IMR-90 (cell line): ENCODE data around the gene SLC37A4. TPM values are rescaled to one million over a fixed set of nuclear protein-coding genes. Genes with fewer than 3 reads are reported as not detected.

Source experiments
- ATAC-seq: fragments of 200-7000 bp; cut with Tn5 transposase; 2 replicates; pipeline ENCODE4 v1.9.1; 2020; ENCODE audit warnings: low read depth, mild to moderate bottlenecking, moderate library complexity
- BruUV-seq: library from RNA; stranded (reverse); fragments of 400-500 nt; replicated peaks from 2 replicates; lab custom pipeline; 2021; lab: Mats Ljungman, UMichigan
- CTCF ChIA-PET: fragments of 300-600 bp; formaldehyde crosslinking; extraction: SDS; loops from one replicate; lab custom pipeline; 2021; ENCODE audit warnings: antibody characterized with exemption; lab: Yijun Ruan, JAX
- POLR2A ChIA-PET: fragments of 300-600 bp; sonication (Branson Sonifier 250); formaldehyde crosslinking; loops from one replicate; lab custom pipeline; 2022; ENCODE audit warnings: antibody characterized with exemption; ENCODE audit not compliant: unreplicated experiment; lab: Charles Lee
- DNase-seq: peaks from one replicate; pipeline ENCODE4 v3.0.0; 2013
- H2AFZ ChIP-seq: replicated peaks from 2 replicates; pipeline ENCODE3; 2013; ENCODE audit warnings: low read length, mild to moderate bottlenecking; ENCODE audit not compliant: poor library complexity
- H2AK5ac ChIP-seq: 2 replicates; pipeline ENCODE4 v1.6.1; 2013; ENCODE audit warnings: low read depth, low read length, inconsistent platforms
- H2AK9ac ChIP-seq: replicated peaks from 2 replicates; pipeline ENCODE3; 2013; ENCODE audit warnings: mild to moderate bottlenecking, low read depth, low read length, moderate library complexity; ENCODE audit not compliant: poor library complexity
- H2BK120ac ChIP-seq: 2 replicates; pipeline ENCODE4 v1.6.1; 2013; ENCODE audit warnings: low read depth, low read length, inconsistent platforms
- H2BK15ac ChIP-seq: 3 replicates; pipeline ENCODE4 v1.6.1; 2013; ENCODE audit warnings: low read depth, low read length, inconsistent platforms
- H2BK20ac ChIP-seq: 2 replicates; pipeline ENCODE4 v1.6.1; 2013; ENCODE audit warnings: low read depth, mild to moderate bottlenecking, inconsistent platforms, low read length, moderate library complexity
- H2BK5ac ChIP-seq: 2 replicates; pipeline ENCODE4 v1.6.1; 2013; ENCODE audit warnings: mild to moderate bottlenecking, low read depth, low read length, inconsistent platforms; ENCODE audit not compliant: poor library complexity, severe bottlenecking
- H3K14ac ChIP-seq: replicated peaks from 2 replicates; pipeline ENCODE4 v1.6.1; 2013; ENCODE audit warnings: low read depth, low read length, inconsistent platforms
- H3K18ac ChIP-seq: 2 replicates; pipeline ENCODE4 v1.6.1; 2013; ENCODE audit warnings: low read depth, low read length, control low read depth
- H3K23ac ChIP-seq: 2 replicates; pipeline ENCODE4 v1.6.1; 2013; ENCODE audit warnings: low read depth, low read length, inconsistent platforms
- H3K27ac ChIP-seq: 2 replicates; pipeline ENCODE4 v1.5.1; 2013; ENCODE audit warnings: mild to moderate bottlenecking, control low read depth, low read length; ENCODE audit not compliant: insufficient read depth
- H3K27me3 ChIP-seq: 2 replicates; pipeline ENCODE4 v1.6.1; 2013; ENCODE audit warnings: low read length; ENCODE audit not compliant: control insufficient read depth, insufficient read depth
- H3K36me3 ChIP-seq: 2 replicates; pipeline ENCODE4 v1.6.1; 2013; ENCODE audit warnings: low read length, mixed read lengths; ENCODE audit not compliant: control insufficient read depth, insufficient read depth
- H3K4ac ChIP-seq: 2 replicates; pipeline ENCODE4 v1.6.1; 2013; ENCODE audit warnings: low read depth, low read length, inconsistent platforms
- H3K4me1 ChIP-seq: 2 replicates; pipeline ENCODE4 v1.6.1; 2013; ENCODE audit warnings: low read length, mixed read lengths; ENCODE audit not compliant: control insufficient read depth, insufficient read depth
- H3K4me2 ChIP-seq: 2 replicates; pipeline ENCODE4 v1.6.1; 2013; ENCODE audit warnings: low read depth, mild to moderate bottlenecking, control low read depth, low read length, moderate library complexity
- H3K4me3 ChIP-seq: 2 replicates; pipeline ENCODE4 v1.5.1; 2013; ENCODE audit warnings: low read depth, mild to moderate bottlenecking, control low read depth, low read length, moderate library complexity; ENCODE audit not compliant: insufficient read depth
- H3K56ac ChIP-seq: 2 replicates; pipeline ENCODE4 v1.6.1; 2013; ENCODE audit warnings: low read length, inconsistent platforms; ENCODE audit not compliant: insufficient read depth; ENCODE audit errors: extremely low read depth
- H3K79me1 ChIP-seq, 2 experiments: 2 replicates each; pipeline ENCODE4 v1.6.1; 2013; ENCODE audit warnings: low read length in 2 of 2, inconsistent platforms in 1 of 2, low read depth in 1 of 2
- H3K9ac ChIP-seq: 2 replicates; pipeline ENCODE4 v1.6.1; 2013; ENCODE audit warnings: low read depth, low read length, control low read depth
- H3K9me1 ChIP-seq: 2 replicates; pipeline ENCODE4 v1.6.1; 2013; ENCODE audit warnings: low read length, inconsistent platforms; ENCODE audit not compliant: insufficient read depth
- H3K9me3 ChIP-seq: 2 replicates; pipeline ENCODE4 v1.6.1; 2013; ENCODE audit warnings: low read length; ENCODE audit not compliant: control insufficient read depth, insufficient read depth
- H4K20me1 ChIP-seq: 2 replicates; pipeline ENCODE4 v1.6.1; 2013; ENCODE audit warnings: low read length, inconsistent platforms; ENCODE audit not compliant: insufficient read depth
- H4K5ac ChIP-seq: 2 replicates; pipeline ENCODE4 v1.6.1; 2013; ENCODE audit warnings: mild to moderate bottlenecking, low read depth, low read length, control low read depth
- H4K8ac ChIP-seq, 2 experiments: 2 replicates each; pipeline ENCODE4 v1.6.1; 2013; ENCODE audit warnings: low read depth in 2 of 2, low read length in 2 of 2, control low read depth in 1 of 2, inconsistent platforms in 1 of 2
- H4K91ac ChIP-seq: 2 replicates; pipeline ENCODE4 v1.6.1; 2013; ENCODE audit warnings: low read depth, low read length, inconsistent platforms; ENCODE audit not compliant: insufficient read depth
- BHLHE40 ChIP-seq: fragments of 150-350 bp; IDR thresholded peaks from 2 replicates; pipeline ENCODE4 v1.6.1; 2016; ENCODE audit warnings: mild to moderate bottlenecking, low read depth, low read length
- CEBPB ChIP-seq: IDR thresholded peaks from 2 replicates; pipeline ENCODE4 v1.6.1; 2012; ENCODE audit warnings: low read depth, low read length, improper control_type of control experiment
- CTCF ChIP-seq: conservative IDR thresholded peaks from 2 replicates; pipeline ENCODE4 v1.5.1; 2012; ENCODE audit warnings: mild to moderate bottlenecking, low read depth, low read length, improper control_type of control experiment
- FOS ChIP-seq: fragments of 150-350 bp; IDR thresholded peaks from 2 replicates; pipeline ENCODE4 v1.6.1; 2016; ENCODE audit warnings: low read depth, low read length
- MAFK ChIP-seq: IDR thresholded peaks from 2 replicates; pipeline ENCODE4 v1.6.1; 2012; ENCODE audit warnings: low read depth, low read length, improper control_type of control experiment
- MAZ ChIP-seq: IDR thresholded peaks from 2 replicates; pipeline ENCODE4 v1.6.1; 2012; ENCODE audit warnings: low read depth, mild to moderate bottlenecking, low read length, improper control_type of control experiment, moderate library complexity, borderline replicate concordance
- MXI1 ChIP-seq: IDR thresholded peaks from 2 replicates; pipeline ENCODE4 v1.6.1; 2012; ENCODE audit warnings: low read depth, mild to moderate bottlenecking, low read length, moderate library complexity, borderline replicate concordance
- NFE2L2 ChIP-seq: fragments of 150-350 bp; IDR thresholded peaks from 2 replicates; pipeline ENCODE4 v1.6.1; 2016; ENCODE audit warnings: low read depth, mild to moderate bottlenecking, low read length
- POLR2A ChIP-seq: IDR thresholded peaks from 2 replicates; pipeline ENCODE4 v1.6.1; 2012; ENCODE audit warnings: mild to moderate bottlenecking, low read depth, low read length
- RAD21 ChIP-seq: IDR thresholded peaks from 2 replicates; pipeline ENCODE4 v1.6.1; 2012; ENCODE audit warnings: low read length, improper control_type of control experiment
- RCOR1 ChIP-seq: IDR thresholded peaks from 2 replicates; pipeline ENCODE4 v1.6.1; 2012; ENCODE audit warnings: mild to moderate bottlenecking, low read length, improper control_type of control experiment; ENCODE audit not compliant: insufficient replicate concordance
- SMC3 ChIP-seq: fragments of 150-350 bp; IDR thresholded peaks from 2 replicates; pipeline ENCODE4 v1.6.1; 2016; ENCODE audit warnings: low read depth, mild to moderate bottlenecking, antibody characterized with exemption, low read length, moderate library complexity
- USF2 ChIP-seq: fragments of 150-350 bp; IDR thresholded peaks from 2 replicates; pipeline ENCODE4 v1.6.1; 2017; ENCODE audit warnings: mild to moderate bottlenecking, antibody characterized with exemption, low read length, low read depth
- WGBS, 2 experiments: methylation state at CpG; one replicate each; pipeline versions ENCODE4 v1.1.5 to v1.1.7; 2013; ENCODE audit warnings: missing lambda C conversion rate in 2 of 2; ENCODE audit not compliant: insufficient read length in 1 of 2; ENCODE audit errors: extremely low coverage in 2 of 2; 5-methylcytosine and 5-hydroxymethylcytosine counted together
- dilution Hi-C: fragments of 300-500 bp; cut with HindIII; formaldehyde crosslinking; loops from one replicate; pipeline ENCODE4 v1.14.3; 2018; ENCODE audit warnings: low sequenced_read_pairs; ENCODE audit not compliant: unreplicated experiment
- in situ Hi-C: fragments of 300-500 bp; cut with MboI; formaldehyde crosslinking; loops from 3 replicates; pipeline ENCODE4 v1.14.3; 2019; ENCODE audit warnings: low sequenced_read_pairs, inconsistent platforms, mixed read lengths
- intact Hi-C: fragments of 100-400 bp; cut with micrococcal nuclease; formaldehyde crosslinking; loops from 2 replicates; pipeline ENCODE4 v1.10.0; 2022
- polyA plus RNA-seq, 3 experiments: library from polyadenylated mRNA; depleted of rRNA; stranded (reverse); fragments of >200 nt; gene quantifications; 2 replicates each; pipeline ENCODE4 v1.2.3, GENCODE V29; 2012; ENCODE audit warnings: low replicate concordance in 1 of 3
- total RNA-seq: library from RNA; depleted of rRNA; stranded (reverse); fragments of >200 nt; gene quantifications from 2 replicates; pipeline ENCODE4 v1.2.3, GENCODE V29; 2012
- TF ChIP-seq, protein P1 (sequence below): fragments of 150-350 bp; IDR thresholded peaks from 2 replicates; pipeline ENCODE4 v1.6.1; 2016; ENCODE audit warnings: low read depth, mild to moderate bottlenecking, low read length, moderate library complexity, borderline replicate concordance

The SLC37A4 gene
- total and polyA plus RNA-seq, 2 of the 4 experiments (the other 2 are of a cell fraction): 7.5 to 14.3 TPM

- POLR2A ChIA-PET: no interaction called here
- ATAC-seq (no peak), DNase-seq (no peak)
- H2AFZ ChIP-seq: no peak overlapping the region
- dilution Hi-C loops (no loop called here), in situ Hi-C loops (no loop called here), intact Hi-C loops (no loop called here)
- no peak overlapping the region for H3K4me3 ChIP-seq
- no peak overlapping the region for H2BK15ac ChIP-seq
- H2BK120ac ChIP-seq: no peak overlapping the region
- no peaks in the 10 kb centered on the region for H3K79me1 ChIP-seq
- no peaks in the 10 kb centered on the region; the same call in 1 of the 2 replicates for H3K9me3 ChIP-seq
- H4K20me1 ChIP-seq: no peaks in the 10 kb centered on the region
- peaks cover 41% of the 10 kb centered on the region for H3K27me3 ChIP-seq
- 75% methylated on average over 3 of the region's 15 CpGs; no CpG with 5 or more reads in 1 of the 2 experiments for WGBS, 2 experiments
- H2BK5ac ChIP-seq: no peak overlapping the region
- CTCF ChIA-PET: interaction anchor here (0.7 kb wide), 1 partner anchor 316 kb away, joined by 5 read pairs; no protein-coding TSS in a partner anchor
- H4K91ac ChIP-seq: no peak overlapping the region
- no peak overlapping the region for H3K4ac ChIP-seq
- H3K27ac ChIP-seq: no peak overlapping the region
- BruUV-seq: no TSS peak
- H3K56ac ChIP-seq: no peak overlapping the region
- no peak overlapping the region for H2AK5ac ChIP-seq
- no peak overlapping the region for H3K23ac ChIP-seq
- H3K18ac ChIP-seq: no peak overlapping the region
- no peaks in the 10 kb centered on the region for H3K4me1 ChIP-seq
- H2BK20ac ChIP-seq: no peak overlapping the region
- no peak overlapping the region for H3K9ac ChIP-seq
- no peak overlapping the region for H2AK9ac ChIP-seq
- no peaks in the 10 kb centered on the region for H3K9me1 ChIP-seq
- H3K36me3 ChIP-seq: no peaks in the 10 kb centered on the region
- H3K14ac ChIP-seq: no peak overlapping the region
- no peak overlapping the region for H4K5ac ChIP-seq
- H4K8ac ChIP-seq: no peak overlapping the region
- H3K4me2 ChIP-seq: no peak overlapping the region
- no peak for TF ChIP-seq CEBPB
- TF ChIP-seq RCOR1: no peak
- TF ChIP-seq USF2: no peak
- no peak for TF ChIP-seq BHLHE40
- TF ChIP-seq MAFK: no peak
- no peak for TF ChIP-seq CTCF
- no peak for TF ChIP-seq MXI1
- TF ChIP-seq FOS: no peak
- TF ChIP-seq SMC3: no peak
- no peak for TF ChIP-seq POLR2A
- no peak for TF ChIP-seq RAD21
- no peak for TF ChIP-seq MAZ
- TF ChIP-seq, protein P1, sequence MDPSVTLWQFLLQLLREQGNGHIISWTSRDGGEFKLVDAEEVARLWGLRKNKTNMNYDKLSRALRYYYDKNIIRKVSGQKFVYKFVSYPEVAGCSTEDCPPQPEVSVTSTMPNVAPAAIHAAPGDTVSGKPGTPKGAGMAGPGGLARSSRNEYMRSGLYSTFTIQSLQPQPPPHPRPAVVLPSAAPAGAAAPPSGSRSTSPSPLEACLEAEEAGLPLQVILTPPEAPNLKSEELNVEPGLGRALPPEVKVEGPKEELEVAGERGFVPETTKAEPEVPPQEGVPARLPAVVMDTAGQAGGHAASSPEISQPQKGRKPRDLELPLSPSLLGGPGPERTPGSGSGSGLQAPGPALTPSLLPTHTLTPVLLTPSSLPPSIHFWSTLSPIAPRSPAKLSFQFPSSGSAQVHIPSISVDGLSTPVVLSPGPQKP: no peak
- TF ChIP-seq NFE2L2: no peak
These were observed 54.6 kb downstream of the SLC37A4 start for GRCh38 chr11:118975771-118976709.
